ENCODE measurements around the gene FBXL4.

The FBXL4 gene

DNA sequence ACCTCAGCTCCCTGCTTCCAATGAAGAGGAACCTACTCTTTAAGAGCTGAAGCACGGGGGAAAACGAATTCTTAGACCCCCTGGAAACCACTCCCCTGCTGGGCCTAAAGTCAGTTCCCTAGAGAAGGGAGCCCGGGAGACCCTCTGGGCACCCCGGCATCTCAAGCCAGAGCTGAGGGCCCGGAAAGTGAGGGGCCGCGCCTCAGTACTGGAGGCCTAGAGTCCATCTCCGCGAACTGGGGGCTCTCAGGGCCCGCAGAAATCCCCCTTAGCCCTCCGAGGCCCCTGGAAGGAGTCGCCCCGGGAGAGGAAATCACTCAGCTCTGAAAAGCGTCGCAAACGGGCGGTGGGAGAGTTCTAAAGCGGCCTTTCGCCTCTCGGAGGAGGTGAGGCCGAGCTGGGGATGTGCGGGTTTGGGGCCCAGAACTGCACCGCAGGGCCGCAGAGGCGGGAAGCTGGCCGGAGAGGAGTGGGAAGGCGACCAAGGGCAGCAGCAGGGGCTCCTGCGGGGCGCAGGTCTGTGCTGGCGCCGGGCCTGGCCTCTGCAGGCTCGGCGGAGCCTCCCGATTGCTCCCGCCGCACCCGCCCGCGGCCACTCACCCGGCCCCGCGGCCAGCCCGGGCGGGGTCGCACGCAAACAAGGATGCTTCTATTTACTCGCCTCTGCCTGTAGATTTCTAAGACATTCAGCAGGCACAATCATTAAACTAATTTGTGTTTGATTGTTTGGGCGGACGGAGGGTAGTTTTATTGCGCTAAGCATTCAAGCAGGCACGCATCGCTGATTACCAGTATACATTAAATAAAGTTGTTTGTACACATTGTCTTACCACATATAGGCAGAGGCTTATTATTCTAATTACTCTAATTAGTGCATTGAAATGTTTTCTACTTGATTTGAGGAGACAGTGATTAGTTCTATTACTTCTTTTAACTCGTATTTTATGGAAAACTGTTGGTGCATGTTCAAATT, 104.2 kb downstream of the FBXL4 start:
- no peak overlapping the region for H3K27ac ChIP-seq (replicated peaks)
- TF ChIP-seq SPI1 (IDR thresholded peaks at IDR 0.05; ENCODE audit: borderline replicate concordance, low read depth), result no peak
- TF ChIP-seq CTCF (IDR thresholded peaks at IDR 0.05; ENCODE audit: insufficient read depth, low read length), result no peak
- no peak for TF ChIP-seq POLR2AphosphoS5 (IDR thresholded peaks at IDR 0.05; ENCODE audit: low read depth)
- no peak for TF ChIP-seq GABPA (IDR thresholded peaks at IDR 0.05; ENCODE audit: low read depth)
- TF ChIP-seq REST (IDR thresholded peaks at IDR 0.05; ENCODE audit: insufficient replicate concordance, low read depth), result no peak
- no peak for DNase-seq (ENCODE audit: low read depth in 1 of 2, low spot score in 1 of 2)
- peaks cover 77% of the 10 kb centered on the region for H3K27me3 ChIP-seq (ENCODE audit: insufficient read depth, poor library complexity, severe bottlenecking)
- no peak overlapping the region for H3K4me3 ChIP-seq (replicated peaks; ENCODE audit: insufficient read depth, low read length)

DNA sequence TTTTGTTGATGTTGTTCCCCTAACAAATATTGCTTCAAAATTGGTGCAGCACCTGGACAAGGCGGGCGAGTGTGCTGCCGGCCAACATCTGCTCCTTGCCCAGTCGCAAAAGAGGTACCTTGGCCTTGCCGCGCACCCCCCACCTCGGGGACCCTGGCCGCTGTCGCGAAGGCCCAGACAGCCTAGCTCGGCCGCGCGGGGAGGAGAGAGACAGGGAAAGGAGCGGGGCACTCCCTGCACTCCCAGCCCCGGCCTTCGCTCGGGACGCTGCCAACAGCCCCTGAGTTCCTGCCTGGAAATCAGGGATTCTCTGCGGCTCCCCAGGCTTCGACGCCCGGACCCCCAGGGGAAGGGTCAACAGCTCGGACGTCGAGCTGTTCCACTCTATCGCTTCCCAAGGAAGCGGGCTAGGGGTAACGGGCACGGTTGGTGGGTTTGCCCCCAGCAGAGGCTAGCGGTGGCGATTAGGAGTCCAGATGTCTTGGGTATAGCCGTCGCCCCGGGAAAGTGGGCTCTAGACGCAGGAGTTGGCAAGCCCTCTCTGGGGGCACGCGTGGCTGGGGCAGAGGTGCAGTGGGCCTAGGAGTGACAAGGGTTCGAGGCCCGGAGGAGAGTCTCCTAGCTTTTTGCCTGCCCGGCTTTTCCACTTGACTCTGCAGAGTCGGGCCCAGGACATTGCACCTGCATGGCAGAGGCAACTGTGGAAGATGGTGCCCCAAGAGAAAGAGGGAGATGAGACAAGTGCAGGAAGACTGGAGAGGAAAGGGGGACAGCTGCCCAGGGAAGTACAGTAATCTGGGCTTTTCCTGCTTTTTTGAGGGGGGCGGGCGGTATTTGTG, 105.2 kb downstream of the FBXL4 start:
- no peak overlapping the region for H3K4me3 ChIP-seq (replicated peaks; ENCODE audit: insufficient read depth, low read length)
- no peak for DNase-seq (ENCODE audit: low read depth in 1 of 2, low spot score in 1 of 2)
- peaks cover 80% of the 10 kb centered on the region for H3K27me3 ChIP-seq (ENCODE audit: insufficient read depth, poor library complexity, severe bottlenecking)
- TF ChIP-seq GABPA (IDR thresholded peaks at IDR 0.05; ENCODE audit: low read depth) (no peak), SPI1 (IDR thresholded peaks at IDR 0.05; ENCODE audit: borderline replicate concordance, low read depth) (no peak), CTCF (IDR thresholded peaks at IDR 0.05; ENCODE audit: insufficient read depth, low read length) (no peak), REST (IDR thresholded peaks at IDR 0.05; ENCODE audit: insufficient replicate concordance, low read depth) (no peak), POLR2AphosphoS5 (IDR thresholded peaks at IDR 0.05; ENCODE audit: low read depth) (no peak)
- no peak overlapping the region for H3K27ac ChIP-seq (replicated peaks)

DNA sequence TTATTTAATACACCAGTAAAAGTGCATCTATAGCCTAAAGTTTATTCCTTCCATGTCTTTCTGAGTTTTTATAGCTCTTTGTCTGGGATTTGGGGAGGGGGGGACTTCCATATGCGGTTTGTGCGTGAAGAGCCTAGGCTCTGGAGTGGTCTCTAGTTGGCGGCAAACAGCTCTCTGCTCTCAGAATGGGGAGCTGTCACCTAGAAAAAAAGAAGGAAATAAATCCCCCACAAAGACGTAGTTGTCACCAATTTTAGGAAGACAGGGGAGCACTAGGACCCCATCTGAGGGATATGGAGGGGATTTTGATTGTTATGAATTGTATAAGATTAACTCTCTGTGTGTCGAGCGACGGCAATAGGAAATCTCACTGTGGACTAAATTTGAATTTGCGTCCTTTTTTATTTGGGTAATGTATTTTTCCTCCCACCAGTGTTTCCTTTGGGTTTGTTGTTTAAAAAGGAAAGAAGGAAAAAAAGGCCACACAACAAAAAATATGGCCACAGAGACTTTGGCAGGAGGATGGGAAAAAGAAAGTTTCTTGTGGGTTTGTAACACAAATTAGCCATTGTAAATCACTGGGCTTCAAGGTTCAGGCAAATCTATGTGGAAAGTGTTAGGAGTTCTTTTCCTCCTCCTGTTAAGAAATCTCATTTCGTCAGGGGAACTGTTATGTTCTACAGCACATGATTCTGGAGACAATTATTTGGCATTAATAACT, 106.0 kb downstream of the FBXL4 start:
- H3K27me3 ChIP-seq (ENCODE audit: insufficient read depth, poor library complexity, severe bottlenecking), result peaks cover 85% of the 10 kb centered on the region
- no peak for DNase-seq (ENCODE audit: low read depth in 1 of 2, low spot score in 1 of 2)
- no peak overlapping the region for H3K4me3 ChIP-seq (replicated peaks; ENCODE audit: insufficient read depth, low read length)
- TF ChIP-seq GABPA (IDR thresholded peaks at IDR 0.05; ENCODE audit: low read depth) (no peak), SPI1 (IDR thresholded peaks at IDR 0.05; ENCODE audit: borderline replicate concordance, low read depth) (no peak), REST (IDR thresholded peaks at IDR 0.05; ENCODE audit: insufficient replicate concordance, low read depth) (no peak), POLR2AphosphoS5 (IDR thresholded peaks at IDR 0.05; ENCODE audit: low read depth) (no peak), CTCF (IDR thresholded peaks at IDR 0.05; ENCODE audit: insufficient read depth, low read length) (no peak)
- no peak overlapping the region for H3K27ac ChIP-seq (replicated peaks)

Data from HL-60 (cell line).